Measurements from ENCODE around the gene CSNK1D.
"Not testable (repeated sequence)": the region's sequence is repeated elsewhere in the genome, so short reads cannot be mapped to it uniquely, and the experiment has no call there.

CSNK1D gene

DNA sequence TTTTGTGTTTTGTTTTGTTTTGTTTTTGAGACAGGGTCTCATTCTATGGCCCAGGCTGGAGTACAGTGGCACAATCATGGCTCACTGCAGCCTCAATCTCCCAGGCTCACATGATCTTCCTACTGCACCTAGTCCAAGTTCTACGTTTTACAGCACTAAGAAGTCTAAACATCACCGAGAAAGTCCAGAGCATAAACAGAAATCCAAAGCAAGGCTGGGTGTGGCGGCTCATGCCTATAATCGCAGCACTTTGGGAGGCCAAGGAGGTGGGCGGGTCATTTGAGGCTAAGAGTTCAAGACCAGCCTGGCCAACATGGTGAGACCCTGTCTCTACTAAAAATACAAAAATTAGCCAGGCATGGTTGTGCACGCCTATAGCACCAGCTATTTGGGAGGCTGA, 80.5 kb downstream of the CSNK1D start:
- not testable (repeated sequence) for DNase-seq (ENCODE audit: low read depth in 3 of 3)

Measured in stimulated activated CD4-positive, alpha-beta T cell treated with anti-CD3 and anti-CD28 coated beads, TNF-alpha, amount 100 ng/mL, for 24 hours (primary cell).